Caco-2 (cell line): ENCODE results near the gene SLC6A6. TPM values are rescaled to one million over a fixed set of nuclear protein-coding genes. Genes with fewer than 3 reads are reported as not detected.

ENCODE experiments used
- BruUV-seq: library from RNA; stranded (reverse); fragments of 400-500 nt; replicated peaks from 2 replicates; lab custom pipeline; 2021; lab: Mats Ljungman, UMichigan
- CTCF ChIA-PET: fragments of 300-600 bp; sonication (Branson Sonifier 250); formaldehyde crosslinking; loops from one replicate; lab custom pipeline; 2022; ENCODE audit warnings: antibody characterized with exemption; lab: Charles Lee
- POLR2A ChIA-PET: fragments of 300-600 bp; sonication (Branson Sonifier 250); formaldehyde crosslinking; loops from one replicate; lab custom pipeline; 2022; ENCODE audit warnings: antibody characterized with exemption; lab: Charles Lee
- DNase-seq, 2 experiments: peaks; one replicate each; pipeline versions ENCODE4 v3.0.0 to v3.0.0-alpha.2; 2020 to 2022
- H3K27me3 ChIP-seq: replicated peaks from 2 replicates; pipeline ENCODE4 v1.6.0; 2011; ENCODE audit warnings: low read length; ENCODE audit not compliant: control insufficient read depth, insufficient read depth
- H3K36me3 ChIP-seq: 2 replicates; pipeline ENCODE4 v1.5.1; 2011; ENCODE audit warnings: low read length; ENCODE audit not compliant: control insufficient read depth, insufficient read depth
- H3K4me1 ChIP-seq: fragments of 250-450 bp; sonication (Bioruptor Pico); 2 replicates; pipeline ENCODE4 v1.5.1; 2020; ENCODE audit warnings: mild to moderate bottlenecking
- H3K4me3 ChIP-seq: 2 replicates; pipeline ENCODE4 v1.5.1; 2011; ENCODE audit warnings: low read depth, mild to moderate bottlenecking, control low read depth, low read length
- H3K9me3 ChIP-seq: fragments of 250-450 bp; sonication (Bioruptor Pico); 2 replicates; pipeline ENCODE4 v1.5.1; 2020; ENCODE audit warnings: mild to moderate bottlenecking, moderate library complexity
- H3K27ac Mint-ChIP-seq: one replicate; pipeline ENCODE4 v1.8.0; 2022; ENCODE audit warnings: mixed read lengths; ENCODE audit not compliant: unreplicated experiment
- H3K27me3 Mint-ChIP-seq: one replicate; pipeline ENCODE4 v1.8.0; 2022; ENCODE audit warnings: mixed read lengths; ENCODE audit not compliant: insufficient read depth, unreplicated experiment
- H3K36me3 Mint-ChIP-seq: one replicate; pipeline ENCODE4 v1.8.0; 2022; ENCODE audit warnings: mild to moderate bottlenecking, mixed read lengths; ENCODE audit not compliant: insufficient read depth, unreplicated experiment
- H3K4me1 Mint-ChIP-seq: one replicate; pipeline ENCODE4 v1.8.0; 2022; ENCODE audit warnings: low read depth, mixed read lengths; ENCODE audit not compliant: unreplicated experiment
- H3K4me3 Mint-ChIP-seq: one replicate; pipeline ENCODE4 v1.8.0; 2022; ENCODE audit warnings: mild to moderate bottlenecking, moderate library complexity, mixed read lengths; ENCODE audit not compliant: unreplicated experiment
- H3K9me3 Mint-ChIP-seq: one replicate; pipeline ENCODE4 v1.8.0; 2022; ENCODE audit warnings: mixed read lengths; ENCODE audit not compliant: unreplicated experiment
- intact Hi-C: fragments of 100-400 bp; cut with micrococcal nuclease; formaldehyde crosslinking; loops from one replicate; pipeline ENCODE4 v1.10.0; 2022; ENCODE audit not compliant: unreplicated experiment
- total RNA-seq: library from RNA; stranded (reverse); gene quantifications from 2 replicates; pipeline ENCODE4 v1.2.3, GENCODE V29; 2022
- TF ChIP-seq, protein P1 (sequence below), 2 experiments: fragments of 200-600 bp in 1 of 2; IDR thresholded peaks; 1 replicate in 1 of 2; 2 replicates in 1 of 2; pipeline versions ENCODE4 v1.5.1 to v1.8.0; 2011 to 2022; ENCODE audit warnings: antibody characterized with exemption in 1 of 2, control low read depth in 1 of 2, inconsistent platforms in 1 of 2, low read depth in 1 of 2, low read length in 1 of 2, mild to moderate bottlenecking in 1 of 2, moderate library complexity in 1 of 2; ENCODE audit not compliant: insufficient read depth in 1 of 2, severe bottlenecking in 1 of 2, unreplicated experiment in 1 of 2

The SLC6A6 gene
- total RNA-seq, 1 experiment from 2014 or later, result 49.6 TPM

- Mint-ChIP-seq H3K4me3 (no peak overlapping the region), H3K27ac (no peak overlapping the region), H3K27me3 (no peaks in the 10 kb centered on the region), H3K9me3 (no peaks in the 10 kb centered on the region), H3K4me1 (no peaks in the 10 kb centered on the region), H3K36me3 (peaks cover 64% of the 10 kb centered on the region)
- TF ChIP-seq, protein P1, sequence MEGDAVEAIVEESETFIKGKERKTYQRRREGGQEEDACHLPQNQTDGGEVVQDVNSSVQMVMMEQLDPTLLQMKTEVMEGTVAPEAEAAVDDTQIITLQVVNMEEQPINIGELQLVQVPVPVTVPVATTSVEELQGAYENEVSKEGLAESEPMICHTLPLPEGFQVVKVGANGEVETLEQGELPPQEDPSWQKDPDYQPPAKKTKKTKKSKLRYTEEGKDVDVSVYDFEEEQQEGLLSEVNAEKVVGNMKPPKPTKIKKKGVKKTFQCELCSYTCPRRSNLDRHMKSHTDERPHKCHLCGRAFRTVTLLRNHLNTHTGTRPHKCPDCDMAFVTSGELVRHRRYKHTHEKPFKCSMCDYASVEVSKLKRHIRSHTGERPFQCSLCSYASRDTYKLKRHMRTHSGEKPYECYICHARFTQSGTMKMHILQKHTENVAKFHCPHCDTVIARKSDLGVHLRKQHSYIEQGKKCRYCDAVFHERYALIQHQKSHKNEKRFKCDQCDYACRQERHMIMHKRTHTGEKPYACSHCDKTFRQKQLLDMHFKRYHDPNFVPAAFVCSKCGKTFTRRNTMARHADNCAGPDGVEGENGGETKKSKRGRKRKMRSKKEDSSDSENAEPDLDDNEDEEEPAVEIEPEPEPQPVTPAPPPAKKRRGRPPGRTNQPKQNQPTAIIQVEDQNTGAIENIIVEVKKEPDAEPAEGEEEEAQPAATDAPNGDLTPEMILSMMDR (IDR thresholded peaks at IDR 0.05; ENCODE audit: insufficient read depth in 1 of 2, low read depth in 1 of 2, low read length in 1 of 2, severe bottlenecking in 1 of 2, unreplicated experiment in 1 of 2), result no peak
- ChIA-PET CTCF (interaction anchor here (2.5 kb wide), 1 partner anchor 256 kb away, joined by 11 read pairs; no protein-coding TSS in a partner anchor), POLR2A (no interaction called here)
- no peak overlapping the region for H3K4me3 ChIP-seq
- H3K9me3 ChIP-seq, result no peaks in the 10 kb centered on the region
- DNase-seq, result no peak
- no peaks in the 10 kb centered on the region for H3K4me1 ChIP-seq
- no peaks in the 10 kb centered on the region for H3K27me3 ChIP-seq
- intact Hi-C loops, result loop anchor here (2.0 kb wide), 1 partner anchor 27 kb away; no protein-coding TSS in a partner anchor
- no TSS peak for BruUV-seq
- H3K36me3 ChIP-seq, result peaks cover 11% of the 10 kb centered on the region
Observed at GRCh38 chr3:14459787-14460186, 57.4 kb downstream of the SLC6A6 start.

DNA sequence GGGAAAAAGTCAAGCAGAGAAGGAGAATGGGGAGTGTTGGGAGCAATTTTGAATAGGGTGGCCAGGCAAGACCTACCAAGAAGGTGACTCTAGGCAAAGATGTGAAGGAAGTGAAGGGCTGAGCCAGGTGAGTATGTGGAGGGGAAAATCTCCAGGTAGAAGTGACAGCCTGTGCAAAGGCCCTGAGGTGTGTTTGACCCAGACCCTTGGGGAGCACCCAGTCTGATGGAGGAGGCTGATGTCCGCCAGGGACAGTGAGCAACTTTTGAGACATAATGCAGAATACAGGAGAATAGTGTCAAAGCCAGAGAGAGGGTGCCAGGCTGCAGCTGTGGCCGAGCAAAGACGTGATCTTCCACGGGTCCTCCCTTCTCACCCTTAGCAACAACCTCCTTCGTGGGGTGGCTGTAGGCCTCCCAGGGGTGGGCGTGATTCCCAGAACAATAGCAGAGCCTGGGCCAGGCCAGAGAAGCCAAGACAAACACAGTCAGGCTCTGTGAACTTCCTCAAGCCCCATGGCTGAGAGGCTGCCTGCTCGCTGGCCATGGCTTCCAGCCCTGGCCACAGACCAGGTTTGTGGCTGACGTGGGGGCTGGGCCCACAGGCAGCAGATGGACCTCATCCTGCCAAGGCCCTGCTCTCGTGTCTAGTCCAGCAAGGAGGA is 58.1 kb downstream of the SLC6A6 start:
- Mint-ChIP-seq H3K9me3 (no peaks in the 10 kb centered on the region), H3K36me3 (peaks cover 65% of the 10 kb centered on the region), H3K4me1 (no peaks in the 10 kb centered on the region), H3K4me3 (no peak overlapping the region), H3K27me3 (no peaks in the 10 kb centered on the region), H3K27ac (no peak overlapping the region)
- DNase-seq, result no peak
- no TSS peak for BruUV-seq
- H3K4me3 ChIP-seq, result no peak overlapping the region
- no peaks in the 10 kb centered on the region for H3K27me3 ChIP-seq
- peaks cover 12% of the 10 kb centered on the region for H3K36me3 ChIP-seq
- H3K4me1 ChIP-seq, result no peaks in the 10 kb centered on the region
- H3K9me3 ChIP-seq, result no peaks in the 10 kb centered on the region
- CTCF ChIA-PET, result interaction anchor here (0.8 to 4.3 kb wide), 3 partner anchors 55 to 257 kb away, joined by 3 to 24 read pairs (median 11); no protein-coding TSS in a partner anchor
- intact Hi-C loops, result loop anchor here (1.0 kb wide), 3 partner anchors 58 to 257 kb away; partner anchors contain the start of gene SLC6A6
- TF ChIP-seq, protein P1 (IDR thresholded peaks at IDR 0.05; ENCODE audit: insufficient read depth in 1 of 2, low read depth in 1 of 2, low read length in 1 of 2, severe bottlenecking in 1 of 2, unreplicated experiment in 1 of 2), result no peak
- POLR2A ChIA-PET, result no interaction called here

GRCh38 chr3:14461006-14461747 is 58.8 kb downstream of the SLC6A6 start:
- TF ChIP-seq, protein P1 (IDR thresholded peaks at IDR 0.05; ENCODE audit: insufficient read depth in 1 of 2, low read depth in 1 of 2, low read length in 1 of 2, severe bottlenecking in 1 of 2, unreplicated experiment in 1 of 2), result no peak
- Mint-ChIP-seq H3K4me1 (no peaks in the 10 kb centered on the region), H3K9me3 (no peaks in the 10 kb centered on the region), H3K27ac (peak overlapping the region; percentile 70), H3K27me3 (no peaks in the 10 kb centered on the region), H3K4me3 (no peak overlapping the region), H3K36me3 (peaks cover 60% of the 10 kb centered on the region)
- H3K27me3 ChIP-seq, result no peaks in the 10 kb centered on the region
- H3K36me3 ChIP-seq, result peaks cover 11% of the 10 kb centered on the region
- ChIA-PET CTCF (interaction anchor here (0.6 to 4.3 kb wide), 4 partner anchors 55 to 258 kb away, joined by 3 to 24 read pairs (median 4); partner anchors contain the start of gene SLC6A6), POLR2A (no interaction called here)
- no peak overlapping the region for H3K4me3 ChIP-seq
- intact Hi-C loops, result loop anchor here (1.0 kb wide), 3 partner anchors 59 to 258 kb away; partner anchors contain the start of gene SLC6A6
- no peak for DNase-seq
- no peaks in the 10 kb centered on the region for H3K9me3 ChIP-seq
- no TSS peak for BruUV-seq
- no peaks in the 10 kb centered on the region for H3K4me1 ChIP-seq
